GM21515 (cell line): ENCODE measurements around the gene ARHGAP11A.

ENCODE experiments used
- ATAC-seq: cut with Tn5 transposase; IDR thresholded peaks from one replicate; pipeline ENCODE4 v1.9.1; 2021; ENCODE audit not compliant: unreplicated experiment

Gene ARHGAP11A

GRCh38 chr15:32685576-32685975, 70.3 kb downstream of the ARHGAP11A start:
- no peak for ATAC-seq

DNA sequence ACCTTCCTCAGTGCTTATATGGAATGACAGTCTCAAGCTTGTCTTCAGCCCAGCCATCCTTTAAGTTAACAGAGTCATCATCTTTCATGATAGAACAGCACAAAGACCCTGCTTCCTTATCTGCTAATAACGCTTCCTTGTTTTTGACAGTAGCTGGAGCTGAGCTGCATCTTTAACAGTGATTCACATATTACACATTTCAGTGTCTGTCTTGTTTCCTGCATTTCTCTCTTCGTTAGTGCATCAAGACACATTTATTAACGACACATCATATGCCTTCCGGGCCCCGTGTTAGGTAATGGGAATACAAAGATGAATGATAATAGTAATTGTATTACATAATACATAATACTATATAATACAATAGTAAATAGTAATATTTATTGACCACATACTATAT, 72.3 kb downstream of the ARHGAP11A start:
- no peak for ATAC-seq

DNA sequence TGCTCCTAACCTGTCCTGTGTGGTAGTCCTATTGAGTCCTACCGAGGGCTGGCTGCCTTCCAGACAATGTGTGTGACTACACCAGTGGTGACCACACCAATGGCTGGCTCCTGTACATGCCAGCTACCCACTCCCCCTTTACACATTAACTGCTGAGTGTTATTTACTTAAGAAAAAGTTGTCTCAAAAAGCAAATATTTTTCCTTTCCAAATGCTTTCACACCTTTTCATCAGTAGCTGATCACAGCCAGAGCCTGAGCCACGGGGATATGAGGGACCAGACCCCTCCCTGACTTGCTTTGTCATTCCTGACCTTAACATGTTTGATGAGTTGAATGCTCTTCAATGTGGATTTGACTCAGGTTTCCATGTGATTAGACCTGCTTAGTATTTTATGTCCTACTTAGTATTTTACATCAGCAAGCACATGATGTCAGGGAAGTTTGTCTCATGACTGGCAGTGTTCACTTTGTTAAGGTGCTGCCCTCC, 72.9 kb downstream of the ARHGAP11A start:
- no peak for ATAC-seq
